Kidney (tissue), 14 donors: ENCODE results near the gene SH3BP5. TPM values are rescaled to one million over a fixed set of nuclear protein-coding genes. Genes with fewer than 3 reads are reported as not detected.

ENCODE experiments used
- DNase-seq, 5 donors: peaks; one replicate each; pipeline ENCODE4 v3.0.0-alpha.2; 2013 to 2020
- FAIRE-seq: peaks from 2 replicates; lab custom pipeline; 2012; peaks lifted over from hg19 to GRCh38; lab: Jason Lieb, UNC
- H3K27ac ChIP-seq, 2 donors: one replicate each; pipeline ENCODE4 v1.7.0; 2013; ENCODE audit warnings: low read depth in 2 of 2, low read length in 2 of 2, inconsistent platforms in 1 of 2
- H3K27me3 ChIP-seq: one replicate; pipeline ENCODE4 v1.7.1; 2013; ENCODE audit warnings: low read length, inconsistent platforms; ENCODE audit not compliant: control insufficient read depth, insufficient read depth
- H3K36me3 ChIP-seq, 3 donors: one replicate each; pipeline versions ENCODE4 v1.7.0 to v1.7.1; 2013; ENCODE audit warnings: low read length in 3 of 3, control low read depth in 1 of 3, inconsistent platforms in 1 of 3; ENCODE audit not compliant: insufficient read depth in 3 of 3, control insufficient read depth in 2 of 3
- H3K4me1 ChIP-seq, 3 donors: one replicate each; pipeline versions ENCODE4 v1.7.0 to v1.7.1; 2013; ENCODE audit warnings: low read length in 3 of 3, inconsistent platforms in 1 of 3, low read depth in 1 of 3; ENCODE audit not compliant: control insufficient read depth in 2 of 3, insufficient read depth in 2 of 3
- H3K4me3 ChIP-seq, 3 donors: one replicate each; pipeline versions ENCODE4 v1.7.0 to v1.8.1; 2013; ENCODE audit warnings: low read length in 3 of 3, control low read depth in 1 of 3, inconsistent platforms in 1 of 3
- H3K9ac ChIP-seq, 3 donors: one replicate each; pipeline versions ENCODE4 v1.7.0 to v1.7.1; 2013; ENCODE audit warnings: low read length in 3 of 3, control low read depth in 1 of 3, inconsistent platforms in 1 of 3
- H3K9me3 ChIP-seq, 3 donors: one replicate each; pipeline versions ENCODE4 v1.7.0 to v1.7.1; 2013; ENCODE audit warnings: low read length in 3 of 3, control low read depth in 1 of 3, inconsistent platforms in 1 of 3; ENCODE audit not compliant: control insufficient read depth in 2 of 3, insufficient read depth in 1 of 3
- CTCF ChIP-seq: IDR thresholded peaks from 3 replicates; pipeline ENCODE4 v1.5.1; 2012; ENCODE audit warnings: mild to moderate bottlenecking, moderate library complexity, borderline replicate concordance; ENCODE audit not compliant: insufficient read depth; ENCODE audit errors: extremely low read depth
- intact Hi-C: fragments of 100-400 bp; cut with DNase I; formaldehyde crosslinking; loops from one replicate; pipeline ENCODE4 v1.11.1; 2022
- polyA plus RNA-seq: library from polyadenylated mRNA; stranded (reverse); fragments of 350-450 nt; fragmentation: Illumina TruSeq; extraction: RNeasy Lipid Tissue Mini Kit (QIAGEN cat#74804); gene quantifications from one replicate; pipeline ENCODE4 v1.2.3, GENCODE V29; 2014; ENCODE audit warnings: low read depth, low replicate concordance; ENCODE audit not compliant: insufficient read depth
- total RNA-seq: library from RNA; stranded (reverse); fragmentation: NEBNext Ultra II Directional; extraction: Animal tissue kit (Norgen Biotek cat#: 25700); gene quantifications from one replicate; pipeline ENCODE4 v1.2.1, GENCODE V29; 2021
- donor health status: control.
- donor health status: control.
- donor health status: control.
- donor health status: control.
- donor health status: control.
- donor health status: DM: yes; HTN: yes; CAD: no.
- donor health status: Normal renal cell carcinoma (clear cell type).

Gene SH3BP5
- total and polyA plus RNA-seq, 2 donors from 2014 or later = 39.1 to 109 TPM

GRCh38 chr3:15287565-15288330 is 44.6 kb downstream of the SH3BP5 start:
- Histone ChIP-seq H3K27me3 (no peaks in the 10 kb centered on the region), H3K4me3 (no peak overlapping the region), H3K9me3 (no peaks in the 10 kb centered on the region), H3K27ac (peak overlapping the region in 1 of 2 donors; percentile 48), H3K4me1 (peaks cover 3 to 18% (median 16%) of the 10 kb centered on the region in 3 donors), H3K9ac (no peak overlapping the region), H3K36me3 (no peaks in the 10 kb centered on the region)
- FAIRE-seq (no peak), DNase-seq (no peak)
- intact Hi-C loops = no loop called here
- TF ChIP-seq CTCF = no peak

- FAIRE-seq = no peak
- no peak for DNase-seq
- no peak overlapping the region for H3K9ac ChIP-seq
- peaks cover 0 to 10% (median 4%) of the 10 kb centered on the region in 3 donors for H3K4me1 ChIP-seq
- TF ChIP-seq CTCF = no peak
- no peak overlapping the region for H3K27ac ChIP-seq
- no peaks in the 10 kb centered on the region for H3K27me3 ChIP-seq
- intact Hi-C loops = no loop called here
- no peaks in the 10 kb centered on the region for H3K36me3 ChIP-seq
- no peaks in the 10 kb centered on the region for H3K9me3 ChIP-seq
- H3K4me3 ChIP-seq = no peak overlapping the region
Measured at GRCh38 chr3:15286022-15286421, 46.4 kb downstream of the SH3BP5 start.

GRCh38 chr3:15284121-15284889 is 48.1 kb downstream of the SH3BP5 start:
- no peaks in the 10 kb centered on the region for H3K9me3 ChIP-seq
- no peaks in the 10 kb centered on the region for H3K36me3 ChIP-seq
- H3K27me3 ChIP-seq = no peaks in the 10 kb centered on the region
- FAIRE-seq (no peak), DNase-seq (no peak)
- H3K4me1 ChIP-seq = peaks cover 0 to 19% (median 4%) of the 10 kb centered on the region in 3 donors
- H3K27ac ChIP-seq = no peak overlapping the region
- TF ChIP-seq CTCF = no peak
- H3K9ac ChIP-seq = no peak overlapping the region
- intact Hi-C loops = no loop called here
- no peak overlapping the region for H3K4me3 ChIP-seq
